Suppressor macrophage (primary cell): ENCODE measurements around the gene RTEL1.
A peak's percentile ranks its signal among the peaks of the same experiment; 100 is the strongest.
"Not testable (repeated sequence)": the region's sequence is repeated elsewhere in the genome, so short reads cannot be mapped to it uniquely, and the experiment has no call there.

Experiments
- DNase-seq, 4 experiments: peaks; one replicate each; pipeline ENCODE4 v3.0.0-alpha.2; 2020 to 2022

Gene RTEL1

DNA sequence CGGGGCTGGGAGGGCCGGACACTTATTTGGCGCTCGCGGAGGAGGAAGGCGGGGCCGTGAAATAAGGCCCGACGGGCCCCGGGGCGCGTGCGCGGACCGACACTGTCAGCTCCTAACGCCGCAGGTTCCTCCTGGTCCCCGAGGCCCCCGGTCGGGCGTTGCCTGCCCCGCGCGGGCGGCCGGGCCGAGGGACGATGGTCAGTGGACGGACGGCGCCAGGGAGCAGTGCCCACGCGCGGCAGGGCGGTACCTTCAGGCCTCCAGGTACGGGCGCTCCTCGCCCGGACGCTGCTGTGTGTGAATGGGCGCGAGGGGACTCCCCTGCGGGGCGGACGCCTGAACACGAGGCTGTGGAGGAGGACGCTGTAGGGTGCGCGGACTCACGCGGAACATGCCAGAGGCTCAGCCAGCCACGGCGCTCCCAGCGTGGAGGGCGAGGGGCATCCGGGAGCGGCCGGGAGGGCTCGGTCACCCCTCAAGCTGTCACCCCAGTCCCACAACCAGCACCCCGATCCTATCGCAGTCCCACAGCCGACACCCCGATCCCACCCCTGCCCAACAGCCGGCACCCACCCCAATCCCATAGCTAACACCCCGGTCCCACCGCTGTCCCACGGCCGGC is 30.9 kb upstream of the RTEL1 start:
- peak; percentile 98 to 100 (median 98) for DNase-seq

DNA sequence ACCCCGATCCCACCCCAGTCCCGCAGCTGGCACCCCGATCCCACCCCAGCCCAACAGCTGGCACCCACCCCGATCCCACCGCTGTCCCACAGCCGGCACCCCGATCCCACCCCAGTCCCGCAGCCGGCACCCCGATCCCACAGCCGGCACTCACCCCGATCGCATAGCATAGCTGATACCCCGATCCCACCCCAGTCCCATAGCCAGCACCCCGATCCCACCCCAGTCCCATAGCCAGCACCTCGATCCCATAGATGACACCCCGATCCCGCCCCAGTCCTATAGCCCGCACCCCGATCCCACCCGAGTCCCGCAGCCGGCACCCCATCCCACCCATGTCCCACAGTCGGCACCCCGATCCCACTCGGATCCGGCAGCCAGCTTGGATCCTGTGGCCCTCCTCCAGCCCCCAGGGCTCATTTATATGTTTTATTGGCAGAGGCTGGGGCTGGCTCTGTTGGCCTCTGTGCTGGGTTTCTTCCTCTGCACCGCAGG is 30.3 kb upstream of the RTEL1 start:
- no peak for DNase-seq

DNA sequence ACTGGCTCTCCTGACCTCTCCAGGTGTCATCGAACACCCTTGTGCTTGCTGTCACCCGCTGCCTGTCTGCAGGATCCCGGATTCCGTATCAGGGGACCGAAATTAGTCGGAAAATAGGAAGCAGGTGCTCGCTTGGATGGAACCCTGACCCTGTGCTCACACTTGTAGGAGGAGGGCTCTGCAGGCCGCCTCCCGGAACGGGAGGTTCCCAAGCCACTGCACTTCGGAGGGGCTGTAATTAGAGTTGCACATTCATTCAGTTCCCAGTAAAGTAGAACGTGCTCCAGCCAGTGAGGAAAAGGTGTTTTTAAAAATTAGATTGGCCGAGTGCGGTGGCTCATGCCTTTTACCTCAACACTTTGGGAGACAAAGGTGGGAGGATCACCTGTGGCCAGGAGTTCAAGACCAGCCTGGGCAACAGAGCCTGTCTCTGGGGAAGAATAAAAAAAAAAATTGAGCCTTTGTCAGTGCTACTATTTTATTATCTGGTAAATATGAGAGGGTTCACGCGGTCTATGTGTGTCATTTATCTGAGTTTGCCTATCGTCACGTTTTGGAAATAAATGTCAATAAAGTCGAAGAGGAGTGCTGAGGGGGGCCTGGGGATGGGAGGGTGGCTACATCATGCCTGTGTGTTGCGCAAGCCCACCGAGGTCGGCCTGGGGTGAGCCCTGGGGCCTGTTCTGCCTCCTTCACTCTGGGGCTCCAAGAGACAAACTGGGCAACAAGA is 29.7 kb upstream of the RTEL1 start:
- peak; percentile 76 to 83 (median 78) for DNase-seq

DNA sequence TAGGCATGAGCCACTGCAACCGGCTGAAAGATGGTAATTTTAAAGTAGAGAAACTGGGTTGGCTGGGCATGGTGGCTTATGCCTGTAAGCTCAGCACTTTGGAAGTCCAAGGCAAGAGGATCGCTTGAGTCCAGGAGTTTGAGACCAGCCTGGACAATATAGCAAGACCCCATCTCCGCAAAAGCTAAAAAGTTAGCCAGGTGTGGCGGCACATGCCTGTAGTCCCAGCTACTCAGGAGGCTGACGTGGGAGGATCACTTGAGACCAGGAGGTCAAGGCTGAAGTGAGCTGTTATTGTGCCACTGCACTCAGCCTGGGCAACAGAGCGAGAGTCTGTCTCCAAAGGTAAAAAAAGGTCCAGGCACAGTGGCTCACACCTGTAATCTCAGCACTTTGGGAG is 27.2 kb upstream of the RTEL1 start:
- not testable (repeated sequence) for DNase-seq

DNA sequence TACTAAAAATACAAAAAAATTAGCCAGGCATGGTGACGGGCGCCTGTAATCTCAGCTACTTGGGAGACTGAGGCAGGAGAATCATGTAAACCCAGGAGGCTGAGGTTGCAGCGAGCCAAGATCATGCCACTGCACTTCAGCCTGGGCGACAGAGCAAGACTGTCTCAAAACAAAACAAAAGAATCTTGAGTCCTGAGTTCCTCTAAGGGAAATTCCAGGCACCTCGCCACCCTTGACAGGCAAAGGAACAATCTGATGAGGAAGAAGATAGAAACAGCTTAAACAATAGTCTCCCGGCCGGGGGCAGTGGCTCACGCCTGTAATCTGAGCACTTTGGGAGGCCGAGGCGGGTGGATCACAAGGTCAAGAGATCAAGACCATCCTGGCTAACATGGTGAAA is 26.7 kb upstream of the RTEL1 start:
- DNase-seq, result not testable (repeated sequence)

DNA sequence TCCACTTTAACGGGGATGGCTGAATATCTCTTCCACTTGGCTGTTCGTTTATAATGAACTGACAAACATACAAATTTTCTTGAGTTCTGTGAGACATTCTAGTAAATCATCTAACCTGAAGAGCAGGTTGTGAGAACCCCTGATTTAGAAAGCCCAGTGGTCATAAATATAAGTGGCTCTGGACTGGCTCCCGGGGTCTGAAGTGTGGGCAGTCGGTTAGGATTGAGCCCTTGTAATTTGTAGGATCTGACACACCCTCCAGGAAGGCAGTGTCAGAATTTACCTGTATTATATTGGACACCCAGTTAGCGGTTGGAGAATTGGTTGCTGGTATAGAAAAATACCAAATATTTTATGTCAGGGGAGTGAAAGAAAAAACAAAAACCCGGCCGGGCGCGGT is 24.4 kb upstream of the RTEL1 start:
- DNase-seq, result no peak

DNA sequence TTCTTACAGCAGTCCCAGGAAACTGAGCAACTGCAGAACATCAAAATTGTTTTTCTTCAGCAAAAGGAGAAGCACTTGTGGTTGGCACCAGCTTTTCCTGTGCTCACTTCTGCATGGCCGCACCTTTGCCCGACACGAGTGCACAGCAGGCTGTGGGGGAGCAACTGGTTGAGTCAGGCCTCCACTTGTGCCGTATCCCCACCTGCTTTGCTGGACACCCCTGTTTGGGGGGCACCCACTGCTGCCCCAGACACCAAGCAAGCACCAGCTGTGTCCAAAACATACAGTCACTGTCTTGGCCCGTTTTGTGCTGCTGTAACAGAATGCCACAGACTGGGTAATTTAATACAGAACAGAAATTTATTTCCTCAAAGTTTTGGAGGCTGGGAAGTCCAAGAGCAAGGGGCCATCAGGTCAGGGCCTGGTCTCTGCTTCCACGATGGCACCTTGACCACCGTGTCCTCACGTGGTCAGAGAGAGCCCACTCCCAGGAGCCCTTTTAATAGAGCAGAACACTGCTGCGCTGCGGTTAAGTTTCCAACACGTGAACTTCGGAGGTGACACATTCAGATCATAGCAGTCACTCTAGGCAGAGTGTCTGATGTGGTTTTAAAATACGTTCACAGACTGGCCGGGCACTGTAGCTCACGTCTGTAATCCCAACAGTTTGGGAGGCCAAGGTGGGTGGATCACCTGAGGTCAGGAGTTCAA is 22.5 kb upstream of the RTEL1 start:
- DNase-seq, result peak; percentile 45 to 65 (median 62)

DNA sequence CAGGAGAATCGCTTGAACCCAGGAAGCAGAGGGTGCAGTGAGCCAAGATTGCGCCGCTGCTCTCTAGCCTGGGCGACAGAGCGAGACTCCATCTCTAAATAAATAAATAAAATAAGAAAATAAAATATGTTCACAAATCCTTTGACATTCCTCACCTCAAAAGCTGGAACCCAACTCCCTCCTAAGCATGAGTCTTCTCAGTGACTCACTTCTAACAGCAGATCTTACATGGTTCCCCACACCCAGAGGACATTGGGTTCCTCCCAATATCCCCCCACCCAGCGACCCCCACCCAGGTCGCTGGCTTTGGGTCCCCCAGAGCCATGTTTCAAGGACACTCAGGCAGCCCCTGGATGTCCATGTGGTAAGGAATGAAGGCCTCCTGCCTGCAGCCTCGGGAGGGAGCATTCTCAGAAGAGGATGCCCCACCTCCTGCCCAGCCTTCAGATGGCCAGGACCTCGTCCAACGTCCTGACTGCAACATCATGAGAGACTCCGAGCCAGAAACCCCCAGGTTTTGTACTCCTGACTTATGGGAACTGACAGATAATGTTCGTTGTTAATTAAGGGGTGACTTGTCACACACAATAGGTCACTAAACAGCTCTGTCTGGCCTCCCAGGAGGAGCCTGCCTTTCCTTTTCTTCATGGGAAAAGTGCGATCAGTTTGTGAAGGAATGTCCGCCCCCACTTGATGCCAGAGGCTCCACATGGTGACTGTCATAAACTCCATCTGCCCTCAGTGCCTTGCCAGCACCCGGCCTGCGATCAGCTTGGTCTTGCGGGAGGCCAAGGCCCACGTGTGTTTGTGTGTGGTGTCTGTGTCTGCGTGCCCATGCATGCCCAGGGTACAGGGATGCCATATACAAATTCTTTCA is 21.1 kb upstream of the RTEL1 start:
- no peak for DNase-seq

DNA sequence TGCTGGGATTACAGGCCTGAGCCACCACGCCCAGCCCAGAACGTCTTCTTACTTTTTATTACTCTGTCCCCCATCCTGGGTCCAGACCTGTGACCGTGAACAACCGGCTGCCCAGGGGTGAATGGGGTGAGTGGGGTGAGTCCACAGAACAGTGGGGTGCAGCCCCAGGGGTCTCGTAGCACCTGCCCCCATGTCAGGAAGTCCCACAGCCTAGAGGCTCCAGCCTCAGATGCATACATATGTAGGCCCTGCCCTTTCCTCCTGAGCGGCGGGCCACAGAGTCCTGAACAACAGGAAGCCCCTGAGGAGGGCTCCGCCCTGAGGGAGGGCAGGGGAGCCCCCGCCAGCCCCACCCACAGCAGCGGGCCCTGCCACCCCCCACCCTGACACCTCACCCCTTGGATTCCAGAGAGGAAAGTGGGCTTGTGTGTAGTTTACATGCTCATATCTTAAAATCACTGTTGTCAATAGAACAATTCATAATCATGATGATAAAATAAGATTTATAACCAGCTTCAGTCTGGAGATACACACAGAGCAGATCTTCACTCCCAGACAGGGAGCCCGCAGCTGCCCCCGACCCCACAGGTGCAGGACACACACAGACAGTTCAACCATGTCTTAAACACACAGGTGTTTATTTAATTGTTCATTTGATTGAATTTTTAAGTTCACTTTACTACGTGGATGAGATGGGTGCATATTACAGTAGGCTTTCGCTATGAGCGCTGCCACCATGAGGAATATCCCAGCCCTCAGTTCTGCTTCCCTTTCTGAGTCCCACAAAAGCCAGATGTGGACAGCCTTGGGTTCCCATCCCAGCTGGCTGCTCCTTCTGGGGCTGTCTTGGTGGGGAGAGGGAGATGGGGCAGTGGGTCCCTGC is 18.8 kb upstream of the RTEL1 start:
- DNase-seq, result peak in 2 of 4 experiments; percentile 48 to 49

DNA sequence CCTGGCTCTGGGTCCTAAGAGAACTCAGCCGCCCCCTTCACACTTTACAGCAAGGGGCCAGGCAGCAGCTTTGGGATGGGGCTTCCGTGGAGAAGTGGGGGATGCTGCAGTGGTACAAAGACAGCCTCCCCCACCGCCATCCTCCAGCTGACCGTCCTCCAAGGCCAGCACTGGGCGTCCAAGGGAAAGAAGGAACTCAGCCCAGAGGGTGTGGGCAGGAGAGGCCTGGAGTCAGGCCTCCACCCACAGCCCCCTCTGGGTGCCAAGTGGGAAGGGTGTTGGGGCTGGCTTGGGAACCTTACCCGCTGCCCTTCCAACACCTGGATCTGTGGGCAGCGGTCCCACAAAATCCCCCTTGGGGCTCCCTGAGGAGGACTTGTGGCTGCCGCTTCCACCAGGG is 18.0 kb upstream of the RTEL1 start:
- peak; percentile 28 to 81 (median 66) for DNase-seq

DNA sequence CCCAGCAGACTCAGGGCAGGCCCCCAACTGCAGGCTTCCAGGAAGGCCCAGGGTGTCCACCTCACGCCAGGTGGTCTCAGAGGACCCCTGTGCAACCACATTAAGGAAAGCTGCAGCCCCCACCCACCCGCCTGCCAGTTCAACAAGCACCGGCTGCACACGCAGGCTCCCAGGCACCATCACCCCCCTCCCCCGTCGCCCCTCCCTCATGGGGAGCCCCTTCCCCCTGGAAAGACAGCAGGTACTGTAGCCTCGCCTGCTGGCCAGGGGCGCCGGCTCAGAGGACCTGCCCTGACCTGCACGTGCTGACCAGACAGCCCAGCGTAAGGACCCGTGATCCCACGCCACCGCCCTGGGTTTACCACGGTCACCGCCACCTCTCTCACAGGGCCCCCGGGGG is 17.4 kb upstream of the RTEL1 start:
- not testable (repeated sequence) for DNase-seq

DNA sequence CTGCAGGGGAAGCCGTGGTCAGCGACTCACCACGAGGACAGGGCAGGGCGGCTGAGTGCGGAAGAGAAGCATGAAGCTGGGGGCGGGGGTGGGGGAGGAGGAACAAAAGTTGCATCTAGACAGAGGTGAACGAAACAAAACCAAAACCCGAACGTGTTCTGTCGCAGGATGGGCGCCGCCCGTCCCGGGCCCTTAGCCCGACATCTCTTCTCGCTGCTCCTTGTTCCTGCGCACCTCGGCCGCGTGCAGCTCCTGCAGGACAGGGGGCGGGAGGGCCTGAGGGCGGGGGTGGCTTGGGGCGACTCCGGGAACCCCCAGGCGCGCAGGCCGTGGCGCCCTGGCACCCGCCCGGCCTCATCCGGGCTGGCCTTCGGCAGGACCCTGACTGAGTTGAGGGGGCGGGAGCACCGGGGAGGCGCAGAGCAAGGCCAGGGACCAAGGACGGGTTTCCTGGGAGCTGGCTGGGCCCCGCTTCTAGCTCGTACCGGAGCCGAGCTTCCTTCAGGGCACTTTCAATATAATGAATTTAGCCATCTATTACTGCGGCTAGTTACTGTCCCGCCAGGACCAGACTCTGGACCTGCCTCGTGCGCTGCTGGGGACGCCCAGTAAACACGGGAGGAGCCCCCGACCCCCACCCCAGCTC is 16.8 kb upstream of the RTEL1 start:
- peak in 3 of 4 experiments; percentile 30 to 71 (median 57) for DNase-seq

DNA sequence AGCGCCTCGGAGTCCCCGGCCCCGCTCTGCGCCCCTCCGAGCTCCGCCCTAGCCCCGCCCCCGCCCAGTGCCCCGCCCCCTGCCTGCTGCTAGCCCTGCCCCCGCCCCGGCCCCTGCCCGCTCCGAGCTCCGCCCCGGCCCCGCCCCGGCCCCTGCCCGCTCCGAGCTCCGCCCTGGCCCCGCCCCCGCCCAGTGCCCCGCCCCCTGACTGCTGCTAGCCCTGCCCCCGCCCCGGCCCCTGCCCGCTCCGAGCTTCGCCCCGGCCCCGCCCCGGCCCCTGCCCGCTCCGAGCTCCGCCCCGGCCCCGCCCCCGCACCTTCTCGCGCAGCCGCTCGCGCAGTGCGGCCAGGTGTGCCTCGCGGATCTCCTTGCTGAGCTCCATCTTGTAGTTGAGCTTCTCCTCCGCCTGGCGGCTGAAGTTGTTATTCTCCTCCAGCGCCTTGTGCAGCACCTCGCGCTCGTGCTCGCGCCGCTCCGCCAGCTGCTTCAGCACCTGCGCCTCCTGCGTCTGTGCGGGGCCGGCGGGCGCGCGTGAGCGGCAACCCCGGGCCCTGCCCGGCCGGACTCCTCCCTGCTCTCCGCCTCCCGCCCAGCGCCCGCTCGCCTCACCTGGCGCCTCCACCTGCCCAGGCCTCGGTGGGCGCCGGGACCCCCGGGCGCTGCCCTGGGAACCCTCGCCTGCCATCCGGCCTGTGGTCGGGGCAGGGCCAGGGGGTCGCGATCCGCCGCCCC is 16.2 kb upstream of the RTEL1 start:
- DNase-seq, result peak; percentile 71 to 96 (median 90)

DNA sequence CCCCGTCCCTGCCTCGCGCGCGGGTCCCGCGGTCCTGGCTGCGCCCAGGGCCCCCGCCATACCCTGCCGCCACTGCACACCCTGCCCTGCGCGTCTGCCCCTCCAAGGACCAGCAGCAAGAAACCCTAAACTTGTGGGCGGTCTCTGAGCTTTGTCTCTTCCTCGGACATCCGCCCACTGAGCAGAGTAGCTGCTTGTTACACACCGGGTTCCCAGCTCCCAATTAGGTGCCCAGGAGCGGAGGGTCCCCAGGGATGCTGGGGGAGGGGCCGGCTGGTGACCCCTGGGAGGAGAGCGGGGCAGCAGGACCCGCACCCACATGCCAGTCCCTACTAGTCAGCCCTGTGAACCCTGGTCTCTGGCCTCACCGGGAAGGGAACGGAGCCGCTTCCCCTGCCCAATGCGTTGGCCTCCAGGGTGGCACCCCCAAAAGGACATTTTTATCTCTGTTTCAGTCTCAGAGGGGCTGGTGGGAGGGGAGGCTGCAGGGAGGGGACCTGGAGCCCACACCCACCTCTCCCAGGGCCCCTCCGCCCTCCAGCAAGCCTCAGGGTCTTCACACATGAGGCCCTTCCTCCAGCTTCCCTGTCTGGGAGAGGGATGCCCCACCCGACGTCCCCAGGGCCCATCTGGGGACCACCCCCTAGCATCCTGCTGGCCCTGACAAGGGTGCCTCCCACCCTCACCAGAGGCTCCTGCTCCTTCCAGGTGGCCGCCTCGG is 15.4 kb upstream of the RTEL1 start:
- no peak for DNase-seq

DNA sequence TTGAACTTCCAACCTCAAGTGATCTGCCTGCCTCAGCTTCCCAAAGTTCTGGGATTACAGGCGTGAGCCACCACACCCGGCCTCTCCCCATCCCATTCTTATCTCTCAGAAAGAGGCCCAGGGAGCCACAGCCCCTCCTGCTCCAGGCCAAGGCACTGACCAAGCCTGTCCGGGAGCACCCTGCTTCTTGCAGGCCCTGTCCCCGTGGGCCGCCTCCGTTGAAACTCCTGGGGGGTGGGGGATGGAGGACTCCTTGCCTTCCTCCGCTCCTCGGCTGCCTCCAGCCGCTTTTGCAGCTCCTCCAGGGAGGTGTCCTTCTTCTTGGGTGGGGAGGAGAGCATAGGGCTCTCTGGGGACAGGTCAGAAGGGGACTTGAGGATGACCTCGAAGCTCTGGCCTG is 14.6 kb upstream of the RTEL1 start:
- no peak for DNase-seq

DNA sequence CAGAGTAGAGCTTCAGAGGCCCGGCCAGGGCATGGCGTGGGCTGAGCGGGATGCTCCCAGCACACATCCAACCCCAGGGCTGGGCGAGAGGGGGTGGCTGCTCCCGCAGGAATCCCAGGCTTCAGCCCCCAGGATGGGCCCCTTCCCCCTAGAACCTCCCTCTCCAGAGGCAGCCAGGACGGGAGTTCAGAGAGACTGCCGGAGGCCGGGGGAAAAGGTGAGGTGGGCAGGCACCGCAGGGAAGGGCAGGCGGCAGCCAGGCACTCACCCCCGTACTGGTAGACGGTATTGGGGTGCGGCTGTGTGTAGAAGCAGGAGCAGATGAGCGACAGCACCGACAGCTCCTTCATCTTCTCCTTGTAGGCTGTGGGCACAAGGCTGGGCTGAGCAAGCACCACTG is 14.2 kb upstream of the RTEL1 start:
- DNase-seq, result no peak

DNA sequence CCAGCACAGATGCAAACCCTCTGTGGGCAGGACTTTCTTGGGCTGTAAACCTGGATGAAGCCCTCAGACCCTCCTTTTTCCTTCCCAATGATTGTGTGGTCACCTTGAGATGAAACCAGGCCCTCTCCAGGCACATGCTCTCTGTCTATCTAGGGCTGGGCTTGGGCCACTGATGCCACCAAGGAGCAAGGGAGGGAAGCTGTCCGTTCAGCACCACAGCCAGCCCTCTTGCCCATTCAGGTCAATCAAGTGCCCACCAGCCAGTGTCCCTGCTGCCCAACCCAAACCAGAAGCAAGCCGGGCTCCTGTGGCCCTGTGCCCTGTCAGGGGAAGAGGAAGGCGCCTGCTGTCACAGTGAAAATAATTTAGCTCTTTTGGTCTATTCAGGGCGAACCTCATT is 12.9 kb upstream of the RTEL1 start:
- DNase-seq, result no peak

DNA sequence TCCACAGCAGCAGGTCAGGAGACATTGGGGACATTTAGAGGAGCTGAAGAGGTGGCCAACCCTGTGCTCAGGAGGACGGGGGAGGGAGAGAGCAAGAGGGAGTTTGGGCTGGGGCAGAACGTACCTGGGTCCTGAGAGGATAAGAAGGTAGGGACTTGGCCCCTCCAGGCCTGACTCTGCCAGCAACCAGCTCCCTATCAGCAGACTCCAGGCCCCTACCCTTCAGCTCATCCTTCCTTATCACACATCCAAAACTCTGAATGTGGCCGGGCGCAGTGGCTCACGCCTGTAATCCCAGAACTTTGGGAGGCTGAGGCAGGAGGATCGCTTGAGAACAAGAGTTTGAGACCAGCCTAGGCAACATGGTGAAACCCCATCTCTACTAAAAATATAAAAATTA is 9.9 kb upstream of the RTEL1 start:
- DNase-seq, result no peak

DNA sequence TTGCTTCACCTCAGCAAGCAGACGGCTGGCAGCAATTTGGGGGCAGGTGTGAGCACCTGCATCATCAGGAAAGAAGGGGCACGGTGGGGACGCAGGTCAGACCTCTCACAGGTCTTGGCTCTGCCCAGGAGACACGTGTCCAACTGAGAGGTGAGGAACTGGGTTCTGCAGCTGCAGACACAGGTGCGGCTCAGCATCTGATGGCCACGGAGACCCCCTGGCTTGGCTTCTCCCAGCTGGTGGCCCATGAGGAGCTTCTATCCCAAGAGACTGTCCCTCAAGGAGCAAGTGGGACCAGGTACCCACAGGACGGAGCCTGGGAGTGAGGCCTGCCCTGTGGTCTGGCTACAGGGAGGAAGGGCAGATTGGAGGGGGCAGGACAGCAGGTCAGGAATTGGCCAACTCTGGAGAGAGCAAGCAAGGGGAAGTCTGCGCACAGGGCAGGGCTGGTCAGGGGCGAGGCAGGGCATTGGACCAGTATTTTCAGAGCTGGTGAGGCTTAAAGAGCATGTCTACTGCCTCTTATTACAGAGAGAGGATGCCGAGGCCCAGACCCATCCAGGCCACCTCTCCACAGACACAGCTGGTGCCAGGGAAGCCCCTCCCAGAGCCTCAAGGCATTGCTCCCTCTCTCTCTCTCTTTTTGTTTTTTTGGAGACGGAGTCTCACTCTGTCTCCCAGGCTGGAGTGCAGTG is 9.1 kb upstream of the RTEL1 start:
- no peak for DNase-seq
